ENCODE results near the gene HABP4.

The HABP4 gene, protein sequence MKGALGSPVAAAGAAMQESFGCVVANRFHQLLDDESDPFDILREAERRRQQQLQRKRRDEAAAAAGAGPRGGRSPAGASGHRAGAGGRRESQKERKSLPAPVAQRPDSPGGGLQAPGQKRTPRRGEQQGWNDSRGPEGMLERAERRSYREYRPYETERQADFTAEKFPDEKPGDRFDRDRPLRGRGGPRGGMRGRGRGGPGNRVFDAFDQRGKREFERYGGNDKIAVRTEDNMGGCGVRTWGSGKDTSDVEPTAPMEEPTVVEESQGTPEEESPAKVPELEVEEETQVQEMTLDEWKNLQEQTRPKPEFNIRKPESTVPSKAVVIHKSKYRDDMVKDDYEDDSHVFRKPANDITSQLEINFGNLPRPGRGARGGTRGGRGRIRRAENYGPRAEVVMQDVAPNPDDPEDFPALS

GRCh38 chr9:96449845-96450612, at the start of gene HABP4:
TSS of gene HABP4 (plus strand) at chr9:96450169. CDS start at chr9:96450280, 111 bp downstream.
- DNase-seq (ENCODE audit: low spot score): peak; percentile 94

GRCh38 chr9:96408409-96409280, 41.3 kb upstream of the HABP4 start:
- DNase-seq (ENCODE audit: low spot score): no peak

GRCh38 chr9:96411129-96411838, 38.7 kb upstream of the HABP4 start:
- DNase-seq (ENCODE audit: low spot score): no peak

DNA sequence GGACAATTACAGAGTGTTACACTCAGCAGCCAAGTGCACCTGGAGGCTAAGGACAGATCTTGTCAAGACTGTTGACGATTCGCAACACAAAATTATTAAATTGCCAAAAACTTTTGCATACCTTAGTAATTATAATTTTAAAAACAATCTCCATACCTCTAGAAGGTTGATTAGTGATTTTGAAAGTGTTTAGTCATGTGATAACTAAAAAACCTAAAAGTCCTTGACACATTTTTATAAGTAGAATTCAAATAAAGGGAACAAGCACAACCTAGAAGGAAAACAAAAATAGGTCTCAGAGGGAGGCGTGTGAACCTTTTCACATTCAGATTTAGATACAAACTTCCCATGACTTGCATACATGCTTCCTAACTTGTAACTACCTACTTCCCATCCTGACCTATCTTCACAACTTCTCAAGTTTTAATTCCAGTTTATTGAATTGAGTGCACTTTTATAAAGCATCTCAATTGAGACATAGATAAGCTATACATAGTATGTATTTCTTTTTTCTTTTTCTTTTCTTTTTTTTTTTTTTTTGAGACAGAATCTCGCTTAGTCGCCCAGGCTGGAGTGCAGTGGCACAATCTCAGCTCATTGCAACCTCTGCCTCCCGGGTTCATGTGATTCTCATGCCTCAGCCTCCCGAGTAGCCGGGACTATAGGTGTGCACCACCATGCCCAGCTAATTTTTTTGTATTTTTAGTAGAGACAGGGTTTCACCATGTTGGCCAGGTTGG, 37.6 kb upstream of the HABP4 start:
- no peak for DNase-seq (ENCODE audit: low spot score)

GRCh38 chr9:96413302-96414221, 36.4 kb upstream of the HABP4 start:
- peak; percentile 25 for DNase-seq (ENCODE audit: low spot score)

GRCh38 chr9:96417051-96417586, 32.9 kb upstream of the HABP4 start:
- peak; percentile 89 for DNase-seq (ENCODE audit: low spot score)

- no peak for DNase-seq (ENCODE audit: low spot score)
These were observed 32.3 kb upstream of the HABP4 start for GRCh38 chr9:96417661-96418082.

GRCh38 chr9:96418083-96418919, 31.7 kb upstream of the HABP4 start, which contains the start of gene ZNF367:
TSS of gene ZNF367 (minus strand) at chr9:96418370. CDS start at chr9:96418032, 338 bp downstream.
- peak; percentile 94 for DNase-seq (ENCODE audit: low spot score)

DNA sequence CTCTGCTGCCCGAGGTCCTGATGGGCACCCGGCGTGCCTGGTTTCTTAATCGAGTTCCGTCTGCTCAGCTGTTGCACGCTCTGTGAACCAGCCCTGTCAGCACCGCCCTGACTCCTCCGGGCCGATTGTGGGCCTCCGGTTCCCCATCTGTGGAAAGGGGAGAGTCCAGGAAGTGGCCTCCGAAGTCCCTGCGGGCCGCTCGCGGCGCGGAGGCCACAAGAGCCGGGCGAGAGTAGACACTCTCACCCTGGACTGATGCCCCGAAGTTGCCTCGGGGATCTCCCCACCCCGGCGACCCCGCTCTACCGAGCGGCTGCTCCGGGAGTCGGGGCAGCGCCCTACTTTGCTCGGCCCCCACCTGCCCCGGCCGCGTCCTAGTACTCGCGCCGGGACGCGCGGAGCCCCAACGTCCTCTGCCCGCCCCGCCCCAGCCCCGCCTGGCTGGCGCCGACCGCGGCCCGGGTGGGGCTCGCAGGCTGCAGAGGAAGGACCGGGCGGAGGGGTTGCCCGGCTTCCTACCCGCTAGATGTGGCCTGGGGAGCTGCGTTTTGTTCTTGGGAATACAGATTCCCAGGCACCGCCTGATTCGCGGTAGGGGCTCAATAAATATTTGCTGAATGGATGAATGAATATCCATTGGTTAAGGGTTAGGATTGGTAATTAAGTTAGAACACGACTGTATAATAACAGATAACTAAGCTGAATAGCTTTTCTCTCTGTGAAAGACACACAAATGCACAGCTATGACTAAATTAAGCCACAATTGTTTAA, 30.9 kb upstream of the HABP4 start:
- DNase-seq (ENCODE audit: low spot score): peak; percentile 46

DNA sequence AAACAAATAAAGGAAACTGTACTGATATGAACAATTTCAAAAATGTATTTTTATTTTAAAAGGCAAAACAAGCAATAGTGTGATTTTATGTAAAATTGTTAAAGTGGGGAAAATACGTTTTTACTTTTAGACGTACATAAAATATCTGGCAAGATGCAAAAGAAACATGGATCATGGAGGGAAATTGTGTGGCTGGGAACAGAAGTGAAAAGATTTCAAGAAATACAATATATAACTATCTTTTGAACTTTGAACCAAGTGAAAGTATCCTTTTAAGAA, 30.3 kb upstream of the HABP4 start:
- no peak for DNase-seq (ENCODE audit: low spot score)

DNA sequence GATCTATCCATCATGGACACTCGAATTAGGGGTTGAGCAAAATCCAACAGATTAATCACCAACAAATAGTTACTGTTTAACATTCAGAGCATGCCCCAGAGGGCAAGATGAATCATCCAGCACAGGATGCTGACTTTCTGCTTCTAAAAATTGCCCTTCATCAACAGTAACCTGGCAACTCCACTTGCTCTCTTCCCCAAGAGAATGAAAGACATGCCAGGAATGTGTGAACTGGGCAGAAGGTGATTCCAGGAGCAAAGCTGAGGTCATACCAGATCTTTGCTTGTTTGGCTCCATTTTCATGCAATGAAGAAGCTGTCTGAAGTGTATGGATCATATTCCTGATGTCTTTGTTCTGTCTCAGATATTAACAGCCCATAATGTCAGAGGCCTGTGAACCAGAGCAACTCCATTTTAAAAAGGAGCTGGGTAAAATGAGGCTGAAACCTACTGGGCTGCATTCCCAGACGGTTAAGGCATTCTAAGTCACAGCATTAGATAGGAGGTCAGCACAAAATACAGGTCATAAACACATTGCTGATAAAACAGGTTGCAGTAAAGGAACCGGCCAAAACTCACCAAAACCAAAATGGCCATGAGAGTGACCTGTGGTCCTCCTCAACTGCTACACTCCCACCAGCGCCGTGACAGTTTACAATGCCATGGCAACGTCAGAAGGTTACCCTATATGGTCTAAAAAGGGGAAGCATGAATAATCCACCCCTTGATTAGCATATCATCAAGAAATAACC, 29.3 kb upstream of the HABP4 start:
- peak; percentile 28 for DNase-seq (ENCODE audit: low spot score)

GRCh38 chr9:96423322-96423984, 26.5 kb upstream of the HABP4 start:
- DNase-seq (ENCODE audit: low spot score): no peak

DNA sequence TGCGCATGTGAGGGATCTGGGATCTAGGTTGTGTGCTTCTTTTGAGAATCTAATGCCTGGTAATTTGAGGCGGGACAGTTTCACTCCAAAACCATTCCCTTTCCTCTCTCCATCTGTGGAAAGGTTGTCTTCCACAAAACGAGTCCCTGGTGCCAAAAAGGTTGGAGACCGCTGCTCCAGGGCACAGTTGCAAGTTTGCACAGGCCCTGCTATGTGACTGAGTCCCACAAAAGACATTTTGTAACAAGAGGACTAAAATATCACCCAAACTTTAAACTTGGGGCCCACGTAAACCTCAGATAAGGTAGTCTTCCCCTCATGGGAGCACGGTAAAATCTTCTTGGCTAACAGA, 26.0 kb upstream of the HABP4 start:
- DNase-seq (ENCODE audit: low spot score): no peak

- no peak for DNase-seq (ENCODE audit: low spot score)
These were observed 24.3 kb upstream of the HABP4 start for GRCh38 chr9:96425500-96426169.

DNA sequence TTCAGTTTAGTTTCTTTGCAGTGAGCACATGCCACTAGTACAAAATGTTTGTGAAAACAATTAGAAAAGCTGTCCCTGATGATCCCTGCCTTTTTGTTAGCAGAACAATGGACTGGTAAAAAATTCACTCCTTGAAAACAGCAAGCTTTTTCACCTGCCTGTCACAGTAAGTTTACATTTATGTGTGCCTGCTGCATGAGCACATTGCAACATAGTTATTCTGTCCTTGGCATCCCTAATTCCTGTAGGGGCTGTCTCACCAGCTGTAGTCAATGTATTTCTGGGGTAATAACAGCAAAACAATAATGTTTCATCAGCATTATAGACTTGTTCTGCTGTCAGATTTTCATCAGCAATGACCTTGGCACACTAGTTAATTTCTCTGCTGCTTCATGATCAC, 20.2 kb upstream of the HABP4 start:
- no peak for DNase-seq (ENCODE audit: low spot score)

DNA sequence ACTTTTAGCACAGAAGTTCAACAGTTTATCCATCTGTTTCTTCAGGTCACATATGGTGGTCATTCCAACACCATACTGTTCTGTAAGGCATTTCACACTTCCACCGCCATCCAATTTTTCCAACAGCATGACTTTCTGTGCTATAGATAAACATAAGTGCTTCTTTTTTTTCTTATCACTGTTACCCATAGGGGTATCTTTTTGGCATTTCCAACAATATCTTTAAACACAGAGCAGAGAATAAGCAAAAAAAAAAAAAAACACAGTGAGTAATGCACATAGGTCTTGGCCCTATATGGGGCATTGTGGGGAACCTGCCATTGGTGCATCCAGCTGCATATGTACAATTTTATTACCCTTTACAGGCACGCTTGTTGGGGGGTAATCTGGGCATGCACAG, 19.6 kb upstream of the HABP4 start:
- DNase-seq (ENCODE audit: low spot score): no peak

All from CD4-positive, alpha-beta T cell treated with Interleukin-6 at 100 ng/mL for 8 hours (primary cell).